ENCODE data around the gene TAGLN.

GRCh38 chr11:117182551-117182935 is 16.6 kb upstream of the TAGLN start:
- TF ChIP-seq POLR2A (IDR thresholded peaks at IDR 0.05) (no peak), CTCF (IDR thresholded peaks at IDR 0.05) (no peak)

All from right lobe of liver (tissue), 4 donors.